DND-41 (cell line): ENCODE data around the gene PYY.

Experiments used
- ATAC-seq: fragments of 200-7000 bp; cut with Tn5 transposase; 3 replicates; pipeline ENCODE4 v1.9.1; 2021; ENCODE audit warnings: low read depth; ENCODE audit not compliant: insufficient read depth
- DNase-seq: peaks from one replicate; pipeline ENCODE4 v3.0.0-alpha.2; 2020
- H2AFZ ChIP-seq: 2 replicates; pipeline ENCODE4 v1.6.0; 2012; ENCODE audit warnings: low read depth, low read length
- H3K27ac ChIP-seq: 2 replicates; pipeline ENCODE4 v1.5.1; 2012; ENCODE audit warnings: low read length, inconsistent platforms
- H3K27me3 ChIP-seq: fragments of 200-600 bp; sonication (generic); 2 replicates; pipeline ENCODE4 v1.6.0; 2012; ENCODE audit warnings: low read length, mild to moderate bottlenecking, inconsistent platforms; ENCODE audit not compliant: insufficient read depth, poor library complexity
- H3K36me3 ChIP-seq: 2 replicates; pipeline ENCODE4 v1.5.1; 2012; ENCODE audit warnings: low read length, inconsistent platforms; ENCODE audit not compliant: insufficient read depth
- H3K4me1 ChIP-seq: 2 replicates; pipeline ENCODE4 v1.5.1; 2012; ENCODE audit warnings: mild to moderate bottlenecking, low read length; ENCODE audit not compliant: insufficient read depth
- H3K4me2 ChIP-seq: 2 replicates; pipeline ENCODE4 v1.6.0; 2012; ENCODE audit warnings: mild to moderate bottlenecking, moderate library complexity, low read length, inconsistent platforms; ENCODE audit not compliant: insufficient read depth
- H3K4me3 ChIP-seq, 2 experiments: fragments of 200-600 bp in 1 of 2; shearing (Covaris generic) in 1 of 2; 2 replicates each; pipeline ENCODE4 v1.5.1; 2012 to 2016; ENCODE audit warnings: inconsistent platforms in 2 of 2, low read length in 2 of 2, mild to moderate bottlenecking in 2 of 2, low read depth in 1 of 2, moderate library complexity in 1 of 2
- H3K79me2 ChIP-seq: 2 replicates; pipeline ENCODE4 v1.6.0; 2012; ENCODE audit warnings: low read length, inconsistent platforms; ENCODE audit not compliant: insufficient read depth
- H3K9ac ChIP-seq: 2 replicates; pipeline ENCODE4 v1.6.0; 2012; ENCODE audit warnings: low read depth, mild to moderate bottlenecking, inconsistent platforms, low read length, moderate library complexity
- H3K9me3 ChIP-seq: 2 replicates; pipeline ENCODE4 v1.5.1; 2012; ENCODE audit warnings: low read length, moderate library complexity, mild to moderate bottlenecking, inconsistent platforms; ENCODE audit not compliant: insufficient read depth, severe bottlenecking
- H4K20me1 ChIP-seq: 2 replicates; pipeline ENCODE4 v1.6.0; 2012; ENCODE audit warnings: low read length; ENCODE audit not compliant: insufficient read depth
- EZH2 ChIP-seq: IDR thresholded peaks from 3 replicates; pipeline ENCODE4 v1.6.1; 2012; ENCODE audit warnings: borderline replicate concordance, low read depth, mild to moderate bottlenecking, moderate library complexity, low read length, inconsistent platforms; ENCODE audit not compliant: severe bottlenecking
- TF ChIP-seq, protein P1 (sequence below): IDR thresholded peaks from 2 replicates; pipeline ENCODE4 v1.5.1; 2012; ENCODE audit warnings: borderline replicate concordance, low read length, moderate library complexity, mild to moderate bottlenecking; ENCODE audit not compliant: poor library complexity, severe bottlenecking; ENCODE audit errors: extremely low read depth

PYY gene

DNA sequence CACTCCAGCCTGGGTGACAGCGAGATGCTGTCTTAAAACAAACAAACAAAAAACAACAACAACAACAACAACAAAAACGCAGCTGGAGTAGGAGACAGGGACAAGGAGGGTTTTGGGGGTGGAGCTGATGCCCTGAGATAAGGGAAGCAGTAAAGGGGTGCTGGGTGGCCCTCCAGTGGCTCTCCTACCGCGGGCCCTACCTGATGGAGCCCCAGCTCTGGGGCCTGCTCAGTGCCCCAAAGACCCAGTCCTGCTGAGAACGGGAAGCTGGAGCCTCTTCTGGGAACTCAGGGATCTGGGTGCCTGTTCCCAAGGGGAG lies 29.4 kb upstream of the PYY start:
- Histone ChIP-seq H2AFZ (no peak overlapping the region), H3K79me2 (no peaks in the 10 kb centered on the region), H3K4me2 (no peak overlapping the region), H3K36me3 (no peaks in the 10 kb centered on the region), H3K27ac (no peak overlapping the region), H3K9me3 (no peaks in the 10 kb centered on the region), H4K20me1 (no peaks in the 10 kb centered on the region), H3K27me3 (no peaks in the 10 kb centered on the region), H3K4me1 (no peaks in the 10 kb centered on the region), H3K9ac (no peak overlapping the region), H3K4me3 (no peak overlapping the region)
- ATAC-seq (no peak), DNase-seq (no peak)
- TF ChIP-seq EZH2, result no peak
- TF ChIP-seq, protein P1, sequence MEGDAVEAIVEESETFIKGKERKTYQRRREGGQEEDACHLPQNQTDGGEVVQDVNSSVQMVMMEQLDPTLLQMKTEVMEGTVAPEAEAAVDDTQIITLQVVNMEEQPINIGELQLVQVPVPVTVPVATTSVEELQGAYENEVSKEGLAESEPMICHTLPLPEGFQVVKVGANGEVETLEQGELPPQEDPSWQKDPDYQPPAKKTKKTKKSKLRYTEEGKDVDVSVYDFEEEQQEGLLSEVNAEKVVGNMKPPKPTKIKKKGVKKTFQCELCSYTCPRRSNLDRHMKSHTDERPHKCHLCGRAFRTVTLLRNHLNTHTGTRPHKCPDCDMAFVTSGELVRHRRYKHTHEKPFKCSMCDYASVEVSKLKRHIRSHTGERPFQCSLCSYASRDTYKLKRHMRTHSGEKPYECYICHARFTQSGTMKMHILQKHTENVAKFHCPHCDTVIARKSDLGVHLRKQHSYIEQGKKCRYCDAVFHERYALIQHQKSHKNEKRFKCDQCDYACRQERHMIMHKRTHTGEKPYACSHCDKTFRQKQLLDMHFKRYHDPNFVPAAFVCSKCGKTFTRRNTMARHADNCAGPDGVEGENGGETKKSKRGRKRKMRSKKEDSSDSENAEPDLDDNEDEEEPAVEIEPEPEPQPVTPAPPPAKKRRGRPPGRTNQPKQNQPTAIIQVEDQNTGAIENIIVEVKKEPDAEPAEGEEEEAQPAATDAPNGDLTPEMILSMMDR, result no peak

DNA sequence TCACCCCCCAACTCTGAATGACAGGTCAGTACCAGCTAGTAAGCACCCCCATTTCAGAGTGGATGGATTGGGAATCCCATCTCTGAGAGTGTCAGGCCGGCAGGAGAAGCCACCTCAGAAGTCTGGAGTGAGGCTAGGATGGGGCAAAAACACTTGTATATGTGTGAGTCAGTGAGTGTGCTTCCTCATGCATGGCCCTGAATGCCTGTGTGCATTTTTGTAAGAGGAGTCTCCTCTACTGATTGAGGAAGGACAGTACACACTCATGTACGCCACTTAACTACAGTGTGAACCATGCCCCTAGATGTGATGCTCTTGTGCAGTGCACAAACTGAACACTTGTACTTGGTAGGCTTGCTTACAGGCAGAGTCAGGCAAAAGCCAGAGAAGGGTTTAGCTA lies 28.4 kb upstream of the PYY start:
- H3K36me3 ChIP-seq, result no peaks in the 10 kb centered on the region
- no peak for TF ChIP-seq EZH2
- ATAC-seq (no peak), DNase-seq (no peak)
- H3K4me1 ChIP-seq, result no peaks in the 10 kb centered on the region
- H2AFZ ChIP-seq, result no peak overlapping the region
- H3K9ac ChIP-seq, result no peak overlapping the region
- no peak overlapping the region for H3K4me2 ChIP-seq
- H3K4me3 ChIP-seq, result no peak overlapping the region
- H3K27me3 ChIP-seq, result no peaks in the 10 kb centered on the region
- no peaks in the 10 kb centered on the region for H3K9me3 ChIP-seq
- no peaks in the 10 kb centered on the region for H3K79me2 ChIP-seq
- H4K20me1 ChIP-seq, result no peaks in the 10 kb centered on the region
- H3K27ac ChIP-seq, result no peak overlapping the region

DNA sequence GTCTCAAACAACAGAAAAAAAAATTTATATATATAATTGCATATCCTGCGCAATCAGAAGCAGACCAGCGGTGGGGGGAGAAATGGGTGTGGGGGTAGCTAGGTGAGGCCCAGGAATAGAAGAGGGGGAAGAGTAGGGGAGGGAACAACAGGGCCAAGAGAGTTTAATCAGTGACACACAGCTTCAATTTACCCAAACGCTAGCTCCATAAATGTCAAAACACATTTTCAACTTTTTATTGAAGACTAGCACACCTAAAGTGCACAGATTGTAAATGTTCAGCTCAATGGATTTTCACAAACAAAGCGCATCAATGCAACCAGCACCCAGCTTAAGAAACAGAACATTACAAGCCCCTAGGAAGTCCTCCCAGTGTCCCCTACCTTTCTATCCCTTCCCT lies 25.9 kb upstream of the PYY start:
- Histone ChIP-seq H3K4me1 (no peaks in the 10 kb centered on the region), H3K9ac (no peak overlapping the region), H3K79me2 (no peaks in the 10 kb centered on the region), H2AFZ (no peak overlapping the region), H3K9me3 (no peaks in the 10 kb centered on the region), H4K20me1 (no peaks in the 10 kb centered on the region), H3K27ac (no peak overlapping the region), H3K4me3 (no peak overlapping the region), H3K4me2 (no peak overlapping the region), H3K27me3 (no peaks in the 10 kb centered on the region), H3K36me3 (no peaks in the 10 kb centered on the region)
- no peak for TF ChIP-seq EZH2
- TF ChIP-seq, protein P1, result no peak
- no peak for ATAC-seq
- no peak for DNase-seq

DNA sequence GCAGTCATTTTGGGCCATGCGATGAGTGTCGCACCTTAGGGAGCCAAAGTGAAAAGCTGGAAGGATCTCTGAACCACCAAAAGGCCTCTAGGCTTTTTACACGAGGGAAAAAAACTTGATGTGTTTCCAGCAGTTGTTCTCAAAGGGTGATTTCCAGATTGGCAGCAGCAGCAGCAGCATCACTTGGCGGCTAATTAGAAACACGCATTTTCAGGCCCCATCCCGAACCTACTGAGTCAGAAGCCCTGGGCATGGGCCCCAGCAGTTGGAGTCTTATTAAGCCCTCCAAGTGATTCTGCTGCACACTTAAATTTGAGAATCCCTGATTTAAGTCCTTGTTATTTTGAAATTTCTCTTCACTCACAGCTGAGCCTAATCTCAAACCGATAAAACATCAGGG lies 25.3 kb upstream of the PYY start:
- H3K4me2 ChIP-seq, result no peak overlapping the region
- H3K9ac ChIP-seq, result no peak overlapping the region
- DNase-seq (no peak), ATAC-seq (no peak)
- no peak overlapping the region for H3K27ac ChIP-seq
- H3K9me3 ChIP-seq, result no peaks in the 10 kb centered on the region
- H3K79me2 ChIP-seq, result no peaks in the 10 kb centered on the region
- no peaks in the 10 kb centered on the region for H3K36me3 ChIP-seq
- no peaks in the 10 kb centered on the region for H3K4me1 ChIP-seq
- no peaks in the 10 kb centered on the region for H4K20me1 ChIP-seq
- H3K4me3 ChIP-seq, result no peak overlapping the region
- H2AFZ ChIP-seq, result no peak overlapping the region
- H3K27me3 ChIP-seq, result no peaks in the 10 kb centered on the region
- TF ChIP-seq, protein P1, result no peak
- TF ChIP-seq EZH2, result no peak
